GM18505 (cell line): ENCODE results near the gene AMIGO2.

Experiments used
- ATAC-seq: cut with Tn5 transposase; IDR thresholded peaks from one replicate; pipeline ENCODE4 v1.9.1; 2021; ENCODE audit not compliant: unreplicated experiment
- POLR2A ChIP-seq: IDR thresholded peaks from 4 replicates; pipeline ENCODE4 v1.6.1; 2011; ENCODE audit warnings: borderline replicate concordance; ENCODE audit not compliant: insufficient read depth, insufficient read length; ENCODE audit errors: extremely low read depth

Gene AMIGO2

DNA sequence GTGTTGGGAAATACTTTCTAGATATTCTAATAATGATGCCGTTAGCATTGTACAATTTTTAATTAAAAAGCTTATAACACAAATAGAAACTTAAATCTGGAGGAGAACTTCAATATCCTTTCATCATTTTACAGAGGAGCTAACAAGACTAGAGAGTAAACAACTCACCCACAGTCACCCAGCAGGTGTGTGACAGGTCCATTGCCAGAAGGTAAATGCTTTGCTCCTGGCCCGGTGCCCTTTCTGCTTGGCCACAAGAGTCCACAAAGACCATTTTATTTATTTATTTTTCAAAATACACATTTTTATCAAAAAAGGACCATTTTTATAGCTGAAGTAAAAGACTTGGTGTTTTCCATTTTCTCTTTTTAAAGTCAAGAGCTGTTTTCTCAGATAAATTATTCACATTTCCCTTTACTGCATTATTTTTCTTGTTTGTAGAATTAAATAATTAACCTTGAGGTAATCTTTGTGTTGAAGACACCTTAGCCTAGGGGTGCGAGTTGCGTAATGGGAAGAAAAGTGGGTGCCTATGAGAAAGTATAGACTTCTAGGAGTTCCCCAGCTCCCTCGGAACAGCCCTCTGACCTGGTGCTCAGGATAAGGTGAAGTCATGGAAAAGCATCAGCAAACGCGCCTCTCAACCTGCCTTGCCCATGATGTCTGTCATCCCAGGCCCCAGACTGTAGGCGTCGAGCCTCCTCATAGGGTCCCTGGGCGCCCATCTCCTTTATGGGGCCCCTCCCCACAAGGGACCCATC is 26.3 kb upstream of the AMIGO2 start:
- no peak for TF ChIP-seq POLR2A
- ATAC-seq: no peak

DNA sequence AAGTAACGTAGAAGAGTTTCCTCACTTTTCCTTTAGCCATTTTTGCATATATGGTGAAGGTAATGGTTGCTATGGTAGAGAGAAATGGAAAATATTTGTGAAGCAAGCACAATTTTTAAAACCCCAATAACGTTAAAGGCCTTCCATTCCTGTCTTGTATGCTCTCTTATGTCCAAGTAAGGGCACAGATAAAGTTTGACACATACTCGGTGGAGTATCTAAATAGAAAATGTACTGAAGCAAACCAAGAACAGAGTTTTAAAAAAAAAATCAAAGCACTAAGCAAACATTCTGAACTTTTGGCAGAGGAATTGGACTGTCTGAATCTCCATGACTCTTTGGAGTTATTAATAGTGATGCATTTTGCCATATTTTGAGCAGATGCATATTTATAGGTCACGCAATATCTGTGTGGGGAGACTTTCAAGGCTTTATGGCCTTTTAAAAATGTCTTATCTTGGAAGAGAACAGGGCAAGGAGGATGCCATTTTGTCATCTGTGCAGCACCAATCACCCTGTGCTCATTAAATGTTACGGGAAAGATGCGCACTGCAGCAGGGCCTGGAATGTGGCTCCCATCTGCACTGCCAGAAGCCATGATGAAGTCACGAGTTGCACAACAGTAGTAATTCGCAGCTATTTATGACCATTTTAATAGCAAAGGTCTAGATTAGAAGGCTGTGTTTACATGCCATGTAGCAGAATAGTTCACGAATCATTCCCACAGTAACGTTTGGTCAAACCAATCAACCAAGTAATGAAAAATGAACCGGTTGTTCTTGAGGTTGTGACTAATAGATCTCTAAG is 23.3 kb upstream of the AMIGO2 start:
- ATAC-seq: no peak
- TF ChIP-seq POLR2A: no peak

DNA sequence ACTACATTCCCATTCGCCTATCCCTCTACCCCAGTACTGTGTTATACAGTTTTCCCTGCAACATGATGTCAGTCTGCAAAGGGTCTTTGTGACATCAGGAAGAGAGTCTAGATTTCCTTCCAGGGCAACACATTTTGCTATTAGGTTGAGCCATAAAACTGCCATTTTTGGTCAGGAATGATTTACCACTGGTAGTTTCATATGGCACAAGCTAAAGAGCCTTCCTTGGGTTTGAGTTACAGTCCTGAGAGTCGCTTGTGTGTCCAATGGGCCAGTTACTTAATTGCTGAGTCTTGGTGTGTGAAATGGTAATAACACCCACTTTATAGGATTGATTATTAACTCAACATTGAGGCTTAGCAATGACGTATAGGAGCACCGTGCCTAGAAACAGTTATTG is 22.6 kb upstream of the AMIGO2 start:
- TF ChIP-seq POLR2A: no peak
- ATAC-seq: no peak

DNA sequence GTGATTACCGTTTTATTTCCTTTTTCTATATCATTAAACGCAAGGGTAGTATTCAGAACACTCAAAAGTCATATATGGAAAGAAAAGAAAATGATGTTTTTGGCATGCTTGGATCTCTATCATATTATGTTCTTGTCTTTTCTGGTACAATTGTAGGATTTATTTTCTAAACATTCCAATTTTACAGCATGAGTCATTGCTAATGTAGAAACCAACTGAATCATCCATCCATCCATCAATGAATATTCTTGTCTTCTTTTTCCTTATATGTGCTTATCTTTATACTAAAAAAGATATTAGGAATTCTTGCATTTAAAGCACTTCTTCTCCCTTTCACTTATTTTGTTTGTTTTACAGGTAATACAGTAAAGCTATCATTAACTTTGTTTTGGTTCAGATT is 20.4 kb upstream of the AMIGO2 start:
- no peak for ATAC-seq
- TF ChIP-seq POLR2A: no peak

DNA sequence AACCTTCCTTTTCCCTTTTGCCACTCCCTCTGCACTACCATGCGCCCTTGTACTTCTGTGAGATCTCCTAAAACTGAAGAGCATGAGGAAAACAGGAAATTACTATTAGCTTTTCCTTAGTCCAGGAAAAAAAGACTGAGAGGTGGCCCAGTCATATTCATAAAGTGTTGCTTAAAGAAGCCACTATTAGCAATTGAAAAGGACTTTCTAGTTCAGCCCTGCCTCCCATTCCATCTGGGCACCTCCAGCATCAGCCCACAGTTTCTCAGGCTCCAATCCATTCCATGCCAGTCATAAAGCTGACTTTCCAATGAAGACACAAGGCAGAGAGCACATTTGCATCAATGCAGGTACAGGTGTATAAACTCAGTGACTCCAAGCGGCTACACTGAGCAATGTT is 19.9 kb upstream of the AMIGO2 start:
- ATAC-seq: no peak
- no peak for TF ChIP-seq POLR2A

DNA sequence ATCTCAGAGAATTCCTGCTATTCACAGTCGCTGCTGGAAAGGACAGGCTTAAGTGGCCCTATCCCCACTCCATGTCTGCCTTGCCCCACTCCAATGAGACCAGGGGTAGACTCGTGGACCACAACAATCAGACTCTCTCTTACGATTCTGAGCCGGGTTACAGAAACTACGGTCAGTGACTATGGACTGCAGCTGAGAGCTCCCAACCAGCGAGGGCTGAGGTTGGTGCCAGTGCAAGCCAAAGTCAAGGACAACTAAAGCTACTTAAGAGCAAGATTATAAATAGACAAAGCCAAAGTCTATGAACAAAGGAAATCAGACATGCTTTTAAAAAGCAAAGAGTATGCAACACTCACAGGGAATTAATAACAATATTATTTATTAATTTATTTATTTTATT is 18.3 kb upstream of the AMIGO2 start:
- TF ChIP-seq POLR2A: no peak
- ATAC-seq: no peak

DNA sequence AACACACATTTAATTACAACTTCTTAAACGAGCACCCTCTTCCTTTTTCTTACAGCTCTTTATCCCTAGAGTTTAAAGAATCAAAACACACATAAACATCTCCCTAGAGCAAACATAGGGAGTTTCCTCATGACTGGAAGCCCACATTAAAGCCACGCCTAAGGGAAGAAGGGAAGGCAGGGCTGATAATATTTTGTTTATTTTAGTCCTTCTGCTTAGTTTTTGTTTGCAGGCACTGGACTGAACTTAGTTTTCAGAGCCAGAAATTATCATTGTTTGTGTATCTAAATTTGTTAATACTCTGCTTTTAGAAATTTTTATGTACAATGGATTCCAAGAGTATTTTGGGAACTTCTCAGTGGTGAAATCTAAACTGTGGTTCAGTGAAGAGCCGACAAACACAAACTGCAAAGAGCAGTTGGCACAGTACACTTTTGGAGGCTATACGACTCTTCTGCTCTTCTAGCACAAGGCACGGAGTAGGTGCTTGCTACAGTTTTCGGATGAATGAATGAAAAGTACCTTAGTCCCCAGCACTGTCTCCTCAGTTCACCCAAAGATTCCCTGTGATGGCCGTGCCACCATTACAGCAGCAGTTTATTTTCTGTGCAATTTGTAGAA is 17.6 kb upstream of the AMIGO2 start:
- TF ChIP-seq POLR2A: no peak

DNA sequence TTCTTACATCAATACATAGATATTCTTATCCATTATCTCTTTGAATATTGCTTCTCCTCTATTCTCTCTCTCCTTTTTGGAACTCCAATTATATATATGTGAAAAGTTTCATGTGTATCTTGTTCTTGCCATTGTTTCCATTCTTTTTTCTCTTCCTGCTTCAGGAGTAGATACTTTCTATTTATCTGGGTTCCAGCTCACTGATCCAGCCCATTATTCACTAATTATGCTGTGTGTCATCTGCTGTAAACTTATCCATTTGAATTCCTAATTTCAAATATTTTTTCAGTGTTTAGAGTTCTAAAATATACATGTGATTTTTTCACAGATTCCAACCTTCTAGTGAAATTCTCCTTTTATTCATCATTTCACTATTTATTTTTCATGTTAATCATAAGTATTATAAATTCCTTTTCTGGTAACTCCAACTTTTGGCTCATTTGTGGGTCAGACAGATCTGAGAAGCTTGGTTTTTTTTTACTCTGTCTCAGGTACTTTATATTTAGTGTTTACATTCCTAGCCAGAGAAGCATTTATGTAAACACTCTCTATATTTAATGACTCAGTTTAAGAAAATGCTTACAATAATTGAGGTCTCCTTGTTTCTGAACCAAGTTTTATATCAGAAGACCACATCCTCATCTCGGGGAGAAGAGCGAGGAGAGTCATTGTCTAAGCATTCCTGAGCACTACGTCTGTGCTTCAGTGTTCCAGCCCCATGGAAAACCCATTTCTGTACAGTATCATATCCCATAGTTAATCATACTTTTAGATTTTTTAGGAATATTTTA is 15.9 kb upstream of the AMIGO2 start:
- ATAC-seq: no peak
- TF ChIP-seq POLR2A: no peak

More for the DNA sequence above, 17.6 kb upstream of the AMIGO2 start:
- no peak for ATAC-seq

DNA sequence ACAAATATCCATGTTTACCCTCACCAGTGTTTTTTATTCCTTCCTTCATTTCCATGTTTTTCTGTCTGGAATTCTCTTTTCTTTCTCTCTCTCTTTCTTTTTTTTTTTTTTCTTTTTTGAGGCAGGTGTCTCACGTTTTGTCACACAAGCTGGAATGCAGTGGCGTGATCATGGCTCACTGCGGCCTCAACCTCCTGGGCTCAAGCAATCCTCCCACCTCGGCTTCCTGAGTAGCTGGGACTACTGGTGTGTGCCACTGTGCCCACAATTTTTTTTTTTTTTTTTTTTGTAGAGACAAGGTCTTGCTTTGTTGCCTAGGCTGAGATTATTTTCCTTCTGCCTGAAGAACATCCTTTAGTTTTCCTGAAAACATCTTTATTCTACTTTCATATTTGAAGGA is 15.0 kb upstream of the AMIGO2 start:
- ATAC-seq: no peak
- TF ChIP-seq POLR2A: no peak

DNA sequence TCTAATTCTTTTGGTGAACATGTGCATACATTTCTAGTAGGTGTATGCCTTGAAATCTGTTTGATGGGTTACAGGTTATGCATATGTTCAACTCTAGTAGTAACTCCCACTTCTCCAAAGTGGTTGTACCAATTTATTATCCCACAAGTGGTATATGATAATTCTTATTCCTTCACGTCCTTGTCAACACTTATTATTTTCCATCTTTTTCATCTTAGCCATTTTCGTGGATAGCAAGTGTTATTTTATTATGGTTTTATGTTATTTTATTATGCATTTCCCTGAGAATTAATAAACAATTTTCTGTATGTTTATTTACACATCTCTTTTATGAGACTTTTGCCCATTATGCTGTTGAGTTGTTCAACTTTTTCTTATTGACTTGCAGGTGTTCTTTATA is 11.2 kb upstream of the AMIGO2 start:
- no peak for TF ChIP-seq POLR2A
- no peak for ATAC-seq

DNA sequence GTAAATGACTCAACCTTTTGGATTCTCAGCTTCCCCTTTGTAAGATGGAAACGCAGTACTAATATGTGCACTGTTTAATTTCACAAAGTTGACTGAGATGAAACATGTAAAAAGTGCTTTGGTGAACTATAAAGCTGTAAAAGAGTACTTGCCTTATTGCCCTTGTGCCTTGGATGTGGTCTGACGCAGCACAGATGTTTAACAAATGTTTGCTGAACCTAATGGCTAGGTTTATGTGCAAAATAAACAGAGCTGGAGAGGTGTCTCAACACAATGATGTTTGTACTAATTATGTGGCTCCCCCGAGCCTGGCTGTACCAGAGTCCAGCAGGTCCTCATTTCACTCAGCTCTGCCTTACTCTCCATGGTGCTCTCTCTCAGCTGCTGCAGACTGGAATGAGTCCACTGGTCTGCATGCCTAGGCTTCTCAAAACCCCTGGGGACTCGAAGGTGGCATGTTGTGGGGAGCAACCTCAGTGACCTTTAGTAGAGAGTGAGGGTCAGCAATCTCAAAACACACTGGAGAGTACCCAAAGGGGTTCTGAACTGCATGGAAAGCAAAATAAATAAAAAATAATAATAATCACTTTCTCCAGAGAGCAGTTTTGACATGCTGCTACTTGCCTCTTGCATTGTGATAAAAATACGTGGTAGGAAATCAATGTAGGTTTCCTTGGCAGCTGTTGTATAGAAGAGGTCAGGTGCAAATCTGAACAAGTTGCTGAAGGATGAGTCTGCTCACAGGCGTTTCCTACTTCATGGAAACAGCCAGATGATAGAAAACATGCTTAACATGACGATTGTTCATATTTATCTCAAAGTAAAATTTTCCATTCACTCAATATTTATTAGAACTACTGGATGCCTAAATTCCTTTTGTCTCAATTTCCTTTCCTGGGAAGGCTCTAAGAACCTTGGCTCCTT is 8.5 kb upstream of the AMIGO2 start:
- no peak for ATAC-seq
- no peak for TF ChIP-seq POLR2A

DNA sequence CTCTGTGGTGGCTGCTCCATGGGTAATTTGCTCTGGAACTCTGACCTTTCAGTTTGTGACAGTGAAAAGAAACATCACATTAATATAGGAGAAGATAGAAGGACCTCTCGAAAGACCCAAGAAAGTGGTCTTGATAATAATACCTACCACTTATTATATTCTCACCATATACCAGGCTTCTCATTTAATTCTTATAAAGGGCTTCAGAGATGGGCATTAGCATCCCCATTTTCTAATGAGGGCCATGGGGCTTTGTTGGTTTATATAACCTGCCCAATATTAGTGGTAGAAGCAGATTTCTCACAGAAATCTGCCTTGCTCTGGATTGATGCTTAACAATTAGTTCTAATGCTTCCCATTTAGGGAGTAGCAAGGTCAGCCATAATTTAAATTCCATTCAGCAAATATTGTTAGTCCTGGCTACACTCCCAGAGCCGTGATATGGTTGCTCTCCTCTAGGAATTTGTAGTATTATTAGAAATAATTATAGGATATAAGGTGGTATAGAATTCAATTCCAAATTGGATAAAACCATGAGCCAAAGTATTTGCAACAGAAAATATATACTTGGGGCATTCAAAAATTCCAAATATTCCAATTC is 7.4 kb upstream of the AMIGO2 start:
- no peak for ATAC-seq
- TF ChIP-seq POLR2A: no peak

DNA sequence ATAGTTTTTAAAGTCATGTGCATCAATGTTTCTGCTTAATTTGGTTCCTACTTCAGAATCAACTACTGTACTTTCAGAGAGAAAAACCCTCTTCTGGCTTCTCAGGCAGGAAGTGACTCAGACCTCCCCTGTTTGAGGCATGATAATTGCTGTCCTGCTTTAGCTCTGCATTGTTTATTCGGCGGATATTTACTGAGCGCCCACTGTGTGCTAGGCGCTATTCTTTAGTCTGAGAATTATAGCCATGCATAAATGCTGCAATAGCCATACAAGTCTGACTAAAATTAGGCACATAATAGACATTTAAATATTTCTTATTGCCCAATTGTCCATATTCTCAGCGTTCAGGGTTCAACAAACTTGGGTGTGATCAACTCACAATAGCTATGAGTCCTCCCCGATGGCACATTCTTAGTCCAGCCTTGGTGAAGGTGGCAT is 6.1 kb upstream of the AMIGO2 start:
- ATAC-seq: no peak
- no peak for TF ChIP-seq POLR2A

DNA sequence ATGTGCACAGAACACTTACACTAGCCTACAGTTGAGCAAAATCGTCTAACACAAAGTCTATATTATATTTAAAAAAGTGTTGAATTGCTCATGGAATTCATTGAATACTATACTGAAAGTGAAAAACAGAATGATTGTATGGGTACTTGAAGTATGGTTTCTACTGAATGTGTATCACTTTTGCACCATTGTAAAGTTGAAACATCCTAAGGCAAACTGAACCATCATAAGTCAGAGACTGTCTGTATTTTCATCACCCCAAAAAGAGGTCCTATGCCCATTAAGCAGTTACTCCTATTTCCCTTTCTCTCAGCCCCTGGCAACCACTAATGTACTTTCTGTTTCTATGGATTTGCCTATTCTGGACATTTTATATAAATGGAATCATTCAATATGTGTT is 4.4 kb upstream of the AMIGO2 start:
- ATAC-seq: no peak
- no peak for TF ChIP-seq POLR2A
